Adrenal gland (tissue), 12 donors: ENCODE results near the gene VWA8. TPM values are rescaled to one million over a fixed set of nuclear protein-coding genes. Genes with fewer than 3 reads are reported as not detected.

ENCODE experiments used
- DNase-seq, 7 donors: peaks; one replicate each; pipeline ENCODE4 v3.0.0-alpha.2; 2019 to 2020
- H3K27ac ChIP-seq, 5 donors: fragments of 200-600 bp; sonication (generic) in 4 of 5; 1 replicate in 3 of 5; 2 replicates in 2 of 5; pipeline versions ENCODE4 v1.5.1 to v1.8.0; 2016 to 2020; ENCODE audit warnings: mild to moderate bottlenecking in 1 of 5
- H3K27me3 ChIP-seq: fragments of 200-600 bp; 2 replicates; pipeline ENCODE4 v1.8.0; 2021
- H3K36me3 ChIP-seq, 2 donors: fragments of 200-600 bp; replicated peaks in 1 of 2; 1 replicate in 1 of 2; 2 replicates in 1 of 2; pipeline versions ENCODE4 v1.5.1 to v1.8.0; 2018 to 2022
- H3K4me1 ChIP-seq, 2 donors: fragments of 200-600 bp; replicated peaks in 1 of 2; 1 replicate in 1 of 2; 2 replicates in 1 of 2; pipeline versions ENCODE4 v1.5.1 to v1.8.0; 2018 to 2021
- H3K4me3 ChIP-seq, 4 donors: fragments of 200-600 bp; sonication (generic) in 3 of 4; one replicate each; pipeline ENCODE4 v1.5.1; 2016 to 2018
- H3K9me3 ChIP-seq, 3 donors: fragments of 200-600 bp; sonication (generic) in 1 of 3; replicated peaks in 1 of 3; 1 replicate in 2 of 3; 2 replicates in 1 of 3; pipeline versions ENCODE4 v1.5.1 to v1.8.0; 2016 to 2021
- POLR2A ChIP-seq, 2 donors: fragments of 450-650 bp; IDR thresholded peaks; one replicate each; pipeline ENCODE4 v1.6.1; 2017; ENCODE audit warnings: antibody characterized with exemption in 2 of 2, mild to moderate bottlenecking in 2 of 2, moderate library complexity in 1 of 2
- WGBS, 4 donors: extraction: QIAGEN DNeasy Blood & Tissue Kit in 2 of 4; methylation state at CpG; one replicate each; pipeline versions ENCODE4 v1.1.5 to v1.1.7; 2013 to 2017; 5-methylcytosine and 5-hydroxymethylcytosine counted together
- intact Hi-C, 2 donors: fragments of 100-400 bp; cut with DNase I; formaldehyde crosslinking; loops; one replicate each; pipeline versions ENCODE4 v1.14.1 to v1.15.0; 2022 to 2023
- polyA plus RNA-seq, 3 donors: library from polyadenylated mRNA; stranded (reverse); fragments of 200-250 nt in 2 of 3; fragments of 350-450 nt in 1 of 3; fragmentation: Illumina TruSeq in 1 of 3; extraction: RNeasy Lipid Tissue Mini Kit (QIAGEN cat#74804) in 1 of 3; gene quantifications; one replicate each; pipeline ENCODE4 v1.2.3, GENCODE V29; 2013 to 2014
- total RNA-seq, 9 donors: library from RNA; depleted of rRNA in 4 of 9; stranded (reverse); fragments of >200 nt in 4 of 9; fragments of 120-200 nt in 1 of 9; fragmentation: NEBNext Ultra II Directional in 1 of 9; extraction: Animal tissue kit (Norgen Biotek cat#: 25700) in 1 of 9; gene quantifications; one replicate each; pipeline versions ENCODE4 v1.1.0 to v1.2.4, GENCODE V29; 2013 to 2023
- TF ChIP-seq, protein P1 (sequence below), 6 experiments: fragments of 450-650 bp in 4 of 6; fragments of 200-600 bp in 2 of 6; sonication (generic) in 1 of 6; IDR thresholded peaks; 1 replicate in 5 of 6; 2 replicates in 1 of 6; pipeline versions ENCODE4 v1.5.1 to v1.8.0; 2016 to 2021; ENCODE audit warnings: antibody characterized with exemption in 6 of 6, mild to moderate bottlenecking in 2 of 6, moderate library complexity in 1 of 6
- donor health status: healthy with polysubstance abuse.
- donor health status: Bipolar disorder and iron deficiency.
- donor health status: DM: yes; HTN: yes; CAD: no.
- donor health status: DM: no; HTN: no; CAD: no.
- donor health status: DM: no; HTN: no; CAD: no.
- donor health status: DM: yes; HTN: yes; CAD: no.

Gene VWA8
- total and polyA plus RNA-seq, 12 donors = 8.1 to 45.4 (median 31.4) TPM

DNA sequence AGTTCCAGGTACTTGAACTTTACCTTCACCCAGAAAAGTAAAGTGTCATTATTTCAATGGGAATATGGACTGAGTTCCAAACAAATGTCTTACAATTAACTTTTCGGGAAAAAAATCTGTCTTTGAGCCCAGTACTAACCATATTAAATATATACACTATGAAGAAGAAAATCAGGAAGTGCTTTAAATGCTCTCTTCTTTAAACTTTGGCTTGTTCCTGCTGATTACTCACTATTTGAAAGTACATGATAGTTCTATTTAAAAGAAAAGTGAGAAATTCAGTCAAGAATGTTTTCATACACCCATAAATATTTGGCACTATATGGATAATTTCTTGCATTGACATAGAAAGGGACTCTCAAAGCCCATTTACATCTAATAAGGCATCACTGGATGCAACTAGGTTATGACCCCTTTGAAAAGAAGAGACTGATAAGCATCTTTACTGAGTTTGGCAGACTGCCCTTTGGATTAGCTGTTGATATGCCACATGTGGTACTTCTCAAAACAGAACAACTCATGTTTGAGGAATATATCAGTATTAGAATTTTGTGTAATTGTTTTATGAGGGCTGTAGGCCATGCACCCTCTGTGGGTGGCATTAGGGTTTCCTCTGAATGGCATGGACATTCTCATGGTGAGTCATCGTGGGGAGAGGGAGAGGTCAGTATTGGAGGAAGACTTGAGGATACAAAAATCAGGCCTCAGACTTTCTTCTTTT lies 25.0 kb upstream of the VWA8 start:
- H3K4me3 ChIP-seq = no peak overlapping the region
- no peak for DNase-seq
- no peaks in the 10 kb centered on the region for H3K4me1 ChIP-seq
- no peak for TF ChIP-seq POLR2A (IDR thresholded peaks at IDR 0.05)
- TF ChIP-seq, protein P1, sequence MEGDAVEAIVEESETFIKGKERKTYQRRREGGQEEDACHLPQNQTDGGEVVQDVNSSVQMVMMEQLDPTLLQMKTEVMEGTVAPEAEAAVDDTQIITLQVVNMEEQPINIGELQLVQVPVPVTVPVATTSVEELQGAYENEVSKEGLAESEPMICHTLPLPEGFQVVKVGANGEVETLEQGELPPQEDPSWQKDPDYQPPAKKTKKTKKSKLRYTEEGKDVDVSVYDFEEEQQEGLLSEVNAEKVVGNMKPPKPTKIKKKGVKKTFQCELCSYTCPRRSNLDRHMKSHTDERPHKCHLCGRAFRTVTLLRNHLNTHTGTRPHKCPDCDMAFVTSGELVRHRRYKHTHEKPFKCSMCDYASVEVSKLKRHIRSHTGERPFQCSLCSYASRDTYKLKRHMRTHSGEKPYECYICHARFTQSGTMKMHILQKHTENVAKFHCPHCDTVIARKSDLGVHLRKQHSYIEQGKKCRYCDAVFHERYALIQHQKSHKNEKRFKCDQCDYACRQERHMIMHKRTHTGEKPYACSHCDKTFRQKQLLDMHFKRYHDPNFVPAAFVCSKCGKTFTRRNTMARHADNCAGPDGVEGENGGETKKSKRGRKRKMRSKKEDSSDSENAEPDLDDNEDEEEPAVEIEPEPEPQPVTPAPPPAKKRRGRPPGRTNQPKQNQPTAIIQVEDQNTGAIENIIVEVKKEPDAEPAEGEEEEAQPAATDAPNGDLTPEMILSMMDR (IDR thresholded peaks at IDR 0.05) = no peak
- 83 to 88% (median 86%) methylated on average over 2 of the region's 2 CpGs for WGBS, 4 donors
- intact Hi-C loops = no loop called here
- no peak overlapping the region for H3K27ac ChIP-seq
- no peaks in the 10 kb centered on the region for H3K27me3 ChIP-seq
- no peaks in the 10 kb centered on the region for H3K9me3 ChIP-seq
- no peaks in the 10 kb centered on the region for H3K36me3 ChIP-seq

DNA sequence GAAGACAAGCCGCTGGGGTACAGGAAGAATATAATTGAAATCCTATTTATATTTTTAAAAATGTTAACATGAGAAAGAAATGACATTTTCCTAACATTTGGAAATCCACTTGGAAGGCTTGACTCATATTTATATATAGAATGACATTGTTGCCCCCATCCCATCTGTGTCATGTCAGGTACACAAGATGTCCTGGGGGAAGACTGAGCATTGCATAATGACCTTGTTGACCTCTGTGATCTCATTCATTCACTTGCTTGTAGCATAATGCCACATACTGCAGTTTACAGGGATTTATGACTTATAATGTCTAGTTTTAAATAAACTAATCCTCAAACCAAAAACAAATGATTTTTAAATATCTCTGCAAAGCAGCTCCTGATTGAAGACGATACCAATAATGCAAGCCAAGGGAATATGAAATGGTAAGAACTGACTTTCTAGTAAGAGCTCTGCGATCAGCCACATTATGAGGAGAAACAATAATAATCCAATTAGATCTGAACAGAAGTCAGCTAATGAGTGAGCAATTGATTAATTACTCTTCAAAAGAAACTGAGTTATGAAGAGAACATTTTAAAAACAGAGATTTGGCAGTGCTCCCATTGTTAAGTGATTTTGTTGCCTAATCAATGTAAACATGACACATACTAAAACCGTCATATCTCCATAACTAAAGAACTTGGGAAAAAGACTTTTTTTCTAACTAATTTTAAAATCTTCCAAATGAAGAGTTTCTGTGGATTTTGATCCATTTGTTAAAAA lies 21.2 kb upstream of the VWA8 start:
- TF ChIP-seq POLR2A (IDR thresholded peaks at IDR 0.05) = no peak
- TF ChIP-seq, protein P1 (IDR thresholded peaks at IDR 0.05) = no peak
- Histone ChIP-seq H3K36me3 (no peaks in the 10 kb centered on the region), H3K27ac (no peak overlapping the region), H3K4me3 (no peak overlapping the region), H3K9me3 (no peaks in the 10 kb centered on the region), H3K4me1 (no peaks in the 10 kb centered on the region), H3K27me3 (no peaks in the 10 kb centered on the region)
- no peak for DNase-seq
- 79 to 88% (median 80%) methylated on average over 4 of the region's 4 CpGs for WGBS, 4 donors
- intact Hi-C loops = no loop called here

DNA sequence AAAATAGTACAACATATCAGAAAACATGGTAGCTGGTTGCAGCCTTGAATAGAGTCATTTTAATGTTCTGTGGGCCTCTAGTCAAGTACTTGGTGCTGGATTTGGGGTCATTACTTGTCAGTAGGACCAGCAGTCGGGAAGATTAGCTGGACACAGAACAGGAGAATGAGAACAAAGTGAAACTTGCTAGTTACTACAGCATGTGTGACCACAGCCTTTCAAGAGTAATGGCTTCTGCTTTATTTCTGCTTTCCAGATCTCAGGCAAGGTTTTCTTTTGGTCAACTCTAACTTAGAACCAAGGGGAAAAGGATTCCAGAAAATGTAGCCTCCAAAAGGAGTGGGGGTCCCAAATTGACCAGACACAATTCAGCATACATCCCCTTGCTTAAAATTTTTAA lies 17.1 kb upstream of the VWA8 start:
- Histone ChIP-seq H3K4me3 (no peak overlapping the region), H3K36me3 (no peaks in the 10 kb centered on the region), H3K27ac (no peak overlapping the region), H3K9me3 (no peaks in the 10 kb centered on the region), H3K27me3 (no peaks in the 10 kb centered on the region), H3K4me1 (no peaks in the 10 kb centered on the region)
- intact Hi-C loops = no loop called here
- 37 to 71% (median 60%) methylated on average over 1 of the region's 1 CpG for WGBS, 4 donors
- TF ChIP-seq, protein P1 (IDR thresholded peaks at IDR 0.05) = no peak
- no peak for TF ChIP-seq POLR2A (IDR thresholded peaks at IDR 0.05)
- no peak for DNase-seq

DNA sequence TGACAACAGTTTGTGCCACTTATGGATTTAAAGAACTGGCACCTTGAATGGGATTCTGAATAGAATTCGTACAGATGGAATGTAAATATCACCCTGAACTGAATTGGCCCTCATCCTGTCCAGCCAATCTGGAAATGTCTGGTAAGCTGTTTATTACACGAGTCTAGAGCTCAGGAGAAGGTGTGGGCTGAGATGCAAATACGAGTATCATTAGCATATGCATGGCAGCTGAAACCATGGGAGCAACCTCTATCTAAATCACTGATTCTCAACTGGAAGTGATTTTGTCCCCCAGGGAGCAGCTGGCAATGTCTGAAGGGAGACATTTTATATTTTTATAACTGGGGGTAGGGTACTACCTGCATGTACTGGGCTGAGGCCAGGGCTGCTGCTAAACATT lies 15.6 kb upstream of the VWA8 start:
- no peaks in the 10 kb centered on the region for H3K36me3 ChIP-seq
- no peak for DNase-seq
- no peak for TF ChIP-seq POLR2A (IDR thresholded peaks at IDR 0.05)
- TF ChIP-seq, protein P1 (IDR thresholded peaks at IDR 0.05) = no peak
- H3K27me3 ChIP-seq = no peaks in the 10 kb centered on the region
- no peaks in the 10 kb centered on the region for H3K9me3 ChIP-seq
- H3K4me3 ChIP-seq = no peak overlapping the region
- H3K4me1 ChIP-seq = no peaks in the 10 kb centered on the region
- WGBS, 4 donors = 70 to 75% (median 74%) methylated on average over 3 of the region's 3 CpGs
- no peak overlapping the region for H3K27ac ChIP-seq
- intact Hi-C loops = no loop called here
